GM13976 (cell line): ENCODE results near the gene TNFSF15.

Experiments used
- DNase-seq: peaks from one replicate; pipeline ENCODE4 v3.0.0; 2012; ENCODE audit warnings: low spot score
- in situ Hi-C: fragments of 300-500 bp; cut with MboI; formaldehyde crosslinking; loops from one replicate; pipeline ENCODE4 v1.12.0; 2022; ENCODE audit warnings: low sequenced_read_pairs, mixed read lengths, inconsistent platforms; ENCODE audit not compliant: unreplicated experiment
- TF ChIP-seq, protein P1 (sequence below): IDR thresholded peaks from 2 replicates; pipeline ENCODE4 v1.5.1; 2012; ENCODE audit warnings: borderline replicate concordance, mild to moderate bottlenecking; ENCODE audit not compliant: insufficient read depth; ENCODE audit errors: extremely low read depth, missing control alignments, control extremely low read depth

Gene TNFSF15

DNA sequence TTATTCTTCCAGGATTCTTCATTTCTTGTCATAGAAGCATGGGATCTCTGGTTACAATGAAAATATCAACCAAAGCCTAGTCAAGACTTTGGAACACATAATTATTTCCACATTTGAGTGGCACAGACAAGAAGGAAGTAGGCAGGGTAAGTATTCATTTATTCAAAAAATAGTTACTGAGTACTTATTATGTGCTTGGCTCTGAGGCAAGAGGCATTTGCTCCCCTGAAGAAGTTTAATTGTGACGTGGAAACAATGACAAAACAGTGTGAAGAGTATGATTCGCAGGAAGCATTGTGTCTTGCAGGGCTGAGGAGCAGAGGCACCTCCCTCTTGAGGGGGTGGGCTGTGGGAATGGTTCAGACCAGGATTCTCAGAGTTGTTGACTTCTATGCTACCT, 45.0 kb upstream of the TNFSF15 start:
- TF ChIP-seq, protein P1, sequence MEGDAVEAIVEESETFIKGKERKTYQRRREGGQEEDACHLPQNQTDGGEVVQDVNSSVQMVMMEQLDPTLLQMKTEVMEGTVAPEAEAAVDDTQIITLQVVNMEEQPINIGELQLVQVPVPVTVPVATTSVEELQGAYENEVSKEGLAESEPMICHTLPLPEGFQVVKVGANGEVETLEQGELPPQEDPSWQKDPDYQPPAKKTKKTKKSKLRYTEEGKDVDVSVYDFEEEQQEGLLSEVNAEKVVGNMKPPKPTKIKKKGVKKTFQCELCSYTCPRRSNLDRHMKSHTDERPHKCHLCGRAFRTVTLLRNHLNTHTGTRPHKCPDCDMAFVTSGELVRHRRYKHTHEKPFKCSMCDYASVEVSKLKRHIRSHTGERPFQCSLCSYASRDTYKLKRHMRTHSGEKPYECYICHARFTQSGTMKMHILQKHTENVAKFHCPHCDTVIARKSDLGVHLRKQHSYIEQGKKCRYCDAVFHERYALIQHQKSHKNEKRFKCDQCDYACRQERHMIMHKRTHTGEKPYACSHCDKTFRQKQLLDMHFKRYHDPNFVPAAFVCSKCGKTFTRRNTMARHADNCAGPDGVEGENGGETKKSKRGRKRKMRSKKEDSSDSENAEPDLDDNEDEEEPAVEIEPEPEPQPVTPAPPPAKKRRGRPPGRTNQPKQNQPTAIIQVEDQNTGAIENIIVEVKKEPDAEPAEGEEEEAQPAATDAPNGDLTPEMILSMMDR = no peak
- no peak for DNase-seq
- in situ Hi-C loops = no loop called here

DNA sequence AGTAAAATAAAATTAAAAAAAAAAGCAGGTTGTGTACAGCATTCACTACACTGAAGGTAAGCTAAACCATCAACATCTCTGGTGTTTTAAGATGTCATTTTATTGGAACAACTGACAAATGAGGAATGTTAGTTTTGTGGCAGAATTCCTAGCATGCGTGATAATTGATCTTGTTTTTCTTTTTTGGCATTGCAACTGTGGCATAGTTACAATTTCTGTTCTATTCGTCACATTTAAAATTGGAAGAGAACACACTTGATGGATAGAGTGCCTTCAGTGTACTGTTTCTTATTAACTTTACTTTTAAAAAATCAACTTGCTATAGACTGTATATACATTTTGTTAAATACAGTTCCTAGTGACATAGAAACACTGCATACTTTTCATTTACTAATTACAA, 43.6 kb upstream of the TNFSF15 start:
- TF ChIP-seq, protein P1 = no peak
- DNase-seq = no peak
- in situ Hi-C loops = no loop called here

DNA sequence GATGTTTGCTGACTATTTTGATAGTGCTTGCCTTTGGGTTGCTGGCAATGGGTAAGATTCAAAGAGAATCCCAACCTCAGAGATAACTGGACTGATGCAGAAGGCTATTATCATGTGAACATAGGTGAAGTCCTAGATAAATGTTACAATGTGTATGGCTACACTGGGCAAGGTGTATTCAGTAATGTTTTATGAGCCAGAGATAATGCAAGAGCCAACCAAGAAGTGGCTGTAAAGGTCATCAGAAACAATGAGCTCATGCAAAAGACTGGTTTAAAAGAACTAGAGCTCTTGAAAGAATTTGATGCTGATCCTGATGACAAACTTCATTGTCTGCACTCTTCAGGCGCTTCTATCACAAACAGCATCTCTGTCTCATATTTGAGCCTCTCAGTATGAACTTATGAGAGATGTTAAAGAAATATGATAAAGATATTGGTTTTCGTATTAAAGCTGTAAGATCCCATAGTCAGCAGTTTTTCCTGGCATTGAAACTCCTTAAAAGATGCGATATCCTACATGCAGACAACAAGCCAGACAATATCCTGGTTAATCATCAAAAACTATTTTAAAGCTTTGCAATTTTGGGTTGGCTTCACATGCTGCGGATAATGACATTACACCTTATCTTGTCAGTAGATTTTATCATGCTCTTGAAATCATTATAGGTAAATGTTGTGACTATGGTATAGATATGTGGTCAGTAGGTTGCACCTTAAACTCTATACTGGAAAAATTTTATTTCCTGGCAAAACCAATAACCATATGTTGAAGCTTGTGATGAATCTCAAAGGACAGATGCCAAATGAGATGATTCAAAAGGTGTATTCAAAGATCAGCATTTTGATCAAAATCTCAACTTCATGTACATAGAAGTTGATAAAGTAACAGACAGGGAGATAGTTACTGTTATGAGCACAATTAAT, 41.9 kb upstream of the TNFSF15 start:
- TF ChIP-seq, protein P1 = no peak
- in situ Hi-C loops = no loop called here

DNA sequence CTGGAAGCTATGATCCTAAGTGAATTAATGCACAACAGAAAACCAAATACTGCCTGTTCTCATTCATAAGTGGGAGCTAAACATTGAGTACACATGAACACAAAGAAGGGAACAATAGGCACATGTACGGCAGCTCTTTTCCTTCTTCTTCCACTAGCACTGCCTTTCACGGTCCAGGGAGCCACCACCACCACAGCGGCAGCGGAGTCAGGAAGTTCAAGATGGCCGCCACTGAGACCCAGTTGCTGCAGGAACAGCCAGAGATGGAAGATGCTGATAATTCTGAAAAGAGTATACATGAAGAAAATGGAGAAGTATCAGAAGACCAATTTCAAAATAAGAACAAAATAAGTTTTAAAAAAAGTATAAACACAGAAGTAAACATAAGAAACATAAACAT, 39.5 kb upstream of the TNFSF15 start:
- in situ Hi-C loops = no loop called here
- no peak for DNase-seq
- TF ChIP-seq, protein P1 = no peak

More for the DNA sequence above, 41.9 kb upstream of the TNFSF15 start:
- DNase-seq = no peak

DNA sequence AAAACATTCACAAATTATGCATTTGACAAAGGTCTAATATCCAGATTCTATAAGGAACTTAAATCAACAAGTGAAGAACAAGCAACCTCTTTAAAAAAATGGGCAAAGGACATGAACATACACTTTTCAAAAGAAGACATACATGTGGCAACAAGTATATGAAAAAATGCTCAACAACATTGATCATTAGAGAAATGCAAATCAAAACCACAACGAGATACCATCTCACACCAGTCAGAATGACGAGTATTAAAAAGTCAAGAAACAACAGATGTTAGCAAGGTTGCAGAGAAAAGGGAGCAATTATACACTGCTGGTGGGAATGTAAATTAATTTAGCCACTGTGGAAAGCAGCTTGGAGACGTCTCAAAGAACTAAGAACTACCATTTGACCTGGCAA, 38.9 kb upstream of the TNFSF15 start:
- TF ChIP-seq, protein P1 = no peak
- DNase-seq = no peak
- in situ Hi-C loops = no loop called here

DNA sequence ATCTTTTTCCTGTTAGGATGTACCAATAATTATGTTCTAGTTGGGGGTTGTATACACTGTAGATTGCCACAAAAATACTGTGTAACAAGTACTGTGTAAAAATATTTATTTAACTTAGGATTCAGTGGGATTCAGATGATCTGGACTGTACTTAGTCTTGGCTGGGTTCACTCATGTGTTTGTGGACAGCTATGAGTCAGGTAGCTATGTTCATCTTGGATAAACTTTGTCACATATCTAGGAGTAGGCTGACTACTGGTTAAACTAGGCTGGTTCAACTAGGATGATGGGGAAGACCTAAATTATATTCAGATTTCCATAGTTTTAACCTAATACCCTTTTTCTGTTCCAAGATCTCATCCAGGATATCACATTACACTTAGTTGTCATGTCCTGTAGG, 32.1 kb upstream of the TNFSF15 start:
- in situ Hi-C loops = no loop called here
- DNase-seq = no peak

More for the DNA sequence above, 32.1 kb upstream of the TNFSF15 start:
- TF ChIP-seq, protein P1 = no peak
